SK-N-SH (cell line): ENCODE measurements around the gene UPK1A. TPM values are rescaled to one million over a fixed set of nuclear protein-coding genes. Genes with fewer than 3 reads are reported as not detected.
A peak's percentile ranks its signal among the peaks of the same experiment; 100 is the strongest.

Experiments used
- CTCF ChIA-PET: fragments of 300-600, 350-600 bp; formaldehyde crosslinking; extraction: SDS; loops from one replicate; lab custom pipeline; 2021; lab: Yijun Ruan, JAX
- POLR2A ChIA-PET: fragments of 350-600 bp; sonication (Branson Sonifier 250); formaldehyde crosslinking; extraction: SDS; loops from one replicate; lab custom pipeline; 2020; ENCODE audit warnings: antibody characterized with exemption, inconsistent platforms; lab: Yijun Ruan, JAX
- DNase-seq: peaks from one replicate; pipeline ENCODE4 v3.0.0; 2012
- H2AFZ ChIP-seq: fragments of 200-600 bp; sonication (generic); 2 replicates; pipeline ENCODE4 v1.8.1; 2016; ENCODE audit warnings: antibody characterized with exemption, mild to moderate bottlenecking, low read depth
- H3F3A ChIP-seq: fragments of 200-600 bp; sonication (generic); replicated peaks from 2 replicates; pipeline ENCODE3; 2016; ENCODE audit warnings: antibody characterized with exemption, mild to moderate bottlenecking; ENCODE audit not compliant: insufficient read depth
- H3K27ac ChIP-seq, 2 experiments: fragments of 200-500 bp in 1 of 2; fragments of 200-600 bp in 1 of 2; sonication (Bioruptor generic) in 1 of 2; sonication (generic), shearing (Covaris generic) in 1 of 2; 2 replicates each; pipeline versions ENCODE4 v1.5.1 to v1.6.1; 2014 to 2016; ENCODE audit warnings: low read depth in 2 of 2, inconsistent platforms in 1 of 2, low read length in 1 of 2, mild to moderate bottlenecking in 1 of 2, mixed read lengths in 1 of 2
- H3K27me3 ChIP-seq: fragments of 200-600 bp; sonication (generic), shearing (Covaris generic); 2 replicates; pipeline ENCODE4 v1.6.1; 2016; ENCODE audit warnings: mixed run types; ENCODE audit not compliant: insufficient read depth
- H3K36me3 ChIP-seq, 2 experiments: fragments of 200-500 bp in 1 of 2; fragments of 200-600 bp in 1 of 2; sonication (Bioruptor generic) in 1 of 2; sonication (generic) in 1 of 2; replicated peaks in 1 of 2; 2 replicates each; pipeline versions ENCODE3 to v1.5.1; 2014 to 2016; ENCODE audit warnings: low read length in 1 of 2, mild to moderate bottlenecking in 1 of 2; ENCODE audit not compliant: insufficient read depth in 2 of 2, control insufficient read depth in 1 of 2
- H3K4me1 ChIP-seq, 2 experiments: fragments of 200-500 bp in 1 of 2; fragments of 200-600 bp in 1 of 2; sonication (Bioruptor generic) in 1 of 2; sonication (generic), shearing (Covaris generic) in 1 of 2; 2 replicates each; pipeline versions ENCODE4 v1.5.1 to v1.6.1; 2014 to 2016; ENCODE audit warnings: low read depth in 1 of 2, low read length in 1 of 2, mixed run types in 1 of 2; ENCODE audit not compliant: insufficient read depth in 2 of 2, control insufficient read depth in 1 of 2
- H3K4me2 ChIP-seq: fragments of 200-600 bp; sonication (generic), shearing (Covaris generic); 2 replicates; pipeline ENCODE4 v1.6.1; 2017; ENCODE audit warnings: mixed run types
- H3K4me3 ChIP-seq, 2 experiments: fragments of 200-500 bp in 1 of 2; fragments of 200-600 bp in 1 of 2; sonication (Bioruptor generic) in 1 of 2; sonication (generic), shearing (Covaris generic) in 1 of 2; 2 replicates each; pipeline versions ENCODE4 v1.5.1 to v1.8.1; 2014 to 2016; ENCODE audit warnings: low read depth in 2 of 2, inconsistent platforms in 1 of 2, low read length in 1 of 2, mild to moderate bottlenecking in 1 of 2, mixed read lengths in 1 of 2, moderate library complexity in 1 of 2
- H3K79me2 ChIP-seq: fragments of 200-600 bp; sonication (generic); 2 replicates; pipeline ENCODE4 v1.8.1; 2017; ENCODE audit warnings: mild to moderate bottlenecking; ENCODE audit not compliant: insufficient read depth
- H3K9ac ChIP-seq: fragments of 200-600 bp; sonication (generic); 2 replicates; pipeline ENCODE4 v1.6.1; 2017; ENCODE audit warnings: mixed run types
- H3K9me2 ChIP-seq: fragments of 200-600 bp; sonication (generic); 2 replicates; pipeline ENCODE4 v1.6.1; 2017; ENCODE audit warnings: mixed run types
- H3K9me3 ChIP-seq: fragments of 200-600 bp; sonication (generic); 2 replicates; pipeline ENCODE4 v1.6.1; 2017; ENCODE audit warnings: mixed run types, mild to moderate bottlenecking, moderate library complexity
- H4K20me1 ChIP-seq: fragments of 200-600 bp; sonication (generic); 2 replicates; pipeline ENCODE4 v1.6.1; 2017; ENCODE audit warnings: mild to moderate bottlenecking, mixed run types; ENCODE audit not compliant: insufficient read depth
- CHD2 ChIP-seq: fragments of 150-350 bp; IDR thresholded peaks from 2 replicates; pipeline ENCODE4 v1.6.1; 2018; ENCODE audit warnings: low read length; ENCODE audit not compliant: partially characterized antibody
- ELF1 ChIP-seq: IDR thresholded peaks from 2 replicates; pipeline ENCODE4 v1.4.0; 2012
- POLR2AphosphoS5 ChIP-seq: IDR thresholded peaks from 2 replicates; pipeline ENCODE4 v1.6.1; 2012; ENCODE audit warnings: low read depth, low read length
- RCOR1 ChIP-seq: fragments of 150-350 bp; IDR thresholded peaks from 2 replicates; pipeline ENCODE4 v1.6.1; 2017; ENCODE audit warnings: antibody characterized with exemption, low read length
- SIN3A ChIP-seq: IDR thresholded peaks from 2 replicates; pipeline ENCODE4 v1.6.1; 2012; ENCODE audit warnings: low read depth, mild to moderate bottlenecking, low read length, moderate library complexity, borderline replicate concordance
- WGBS: methylation state at CpG from one replicate; pipeline ENCODE4 v1.1.6; 2017; ENCODE audit warnings: low lambda C conversion rate; 5-methylcytosine and 5-hydroxymethylcytosine counted together
- polyA plus RNA-seq, 3 experiments: library from polyadenylated mRNA; depleted of rRNA; stranded (reverse); fragments of >200 nt; gene quantifications; 2 replicates each; pipeline ENCODE4 v1.2.3, GENCODE V29; 2012
- TF ChIP-seq, protein P1 (sequence below): IDR thresholded peaks from 2 replicates; pipeline ENCODE4 v1.6.1; 2012; ENCODE audit warnings: mild to moderate bottlenecking, low read depth, low read length, moderate library complexity
- TF ChIP-seq, protein P2 (sequence below): fragments of 150-350 bp; IDR thresholded peaks from 2 replicates; pipeline ENCODE4 v1.6.1; 2017; ENCODE audit warnings: antibody characterized with exemption, low read length, low read depth, borderline replicate concordance

Gene UPK1A
- polyA plus RNA-seq, 1 of the 3 experiments (the other 2 are of a cell fraction): 0.16 TPM

GRCh38 chr19:35622750-35623149, 43.6 kb upstream of the UPK1A start:
- no peak overlapping the region for H3K27ac ChIP-seq
- DNase-seq: peak; percentile 7
- no peaks in the 10 kb centered on the region for H3K9me3 ChIP-seq
- H3K4me2 ChIP-seq: no peak overlapping the region
- TF ChIP-seq, protein P1, sequence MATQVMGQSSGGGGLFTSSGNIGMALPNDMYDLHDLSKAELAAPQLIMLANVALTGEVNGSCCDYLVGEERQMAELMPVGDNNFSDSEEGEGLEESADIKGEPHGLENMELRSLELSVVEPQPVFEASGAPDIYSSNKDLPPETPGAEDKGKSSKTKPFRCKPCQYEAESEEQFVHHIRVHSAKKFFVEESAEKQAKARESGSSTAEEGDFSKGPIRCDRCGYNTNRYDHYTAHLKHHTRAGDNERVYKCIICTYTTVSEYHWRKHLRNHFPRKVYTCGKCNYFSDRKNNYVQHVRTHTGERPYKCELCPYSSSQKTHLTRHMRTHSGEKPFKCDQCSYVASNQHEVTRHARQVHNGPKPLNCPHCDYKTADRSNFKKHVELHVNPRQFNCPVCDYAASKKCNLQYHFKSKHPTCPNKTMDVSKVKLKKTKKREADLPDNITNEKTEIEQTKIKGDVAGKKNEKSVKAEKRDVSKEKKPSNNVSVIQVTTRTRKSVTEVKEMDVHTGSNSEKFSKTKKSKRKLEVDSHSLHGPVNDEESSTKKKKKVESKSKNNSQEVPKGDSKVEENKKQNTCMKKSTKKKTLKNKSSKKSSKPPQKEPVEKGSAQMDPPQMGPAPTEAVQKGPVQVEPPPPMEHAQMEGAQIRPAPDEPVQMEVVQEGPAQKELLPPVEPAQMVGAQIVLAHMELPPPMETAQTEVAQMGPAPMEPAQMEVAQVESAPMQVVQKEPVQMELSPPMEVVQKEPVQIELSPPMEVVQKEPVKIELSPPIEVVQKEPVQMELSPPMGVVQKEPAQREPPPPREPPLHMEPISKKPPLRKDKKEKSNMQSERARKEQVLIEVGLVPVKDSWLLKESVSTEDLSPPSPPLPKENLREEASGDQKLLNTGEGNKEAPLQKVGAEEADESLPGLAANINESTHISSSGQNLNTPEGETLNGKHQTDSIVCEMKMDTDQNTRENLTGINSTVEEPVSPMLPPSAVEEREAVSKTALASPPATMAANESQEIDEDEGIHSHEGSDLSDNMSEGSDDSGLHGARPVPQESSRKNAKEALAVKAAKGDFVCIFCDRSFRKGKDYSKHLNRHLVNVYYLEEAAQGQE: no peak
- TF ChIP-seq CHD2 (no peak), SIN3A (no peak), POLR2AphosphoS5 (no peak), RCOR1 (no peak)
- H3K4me1 ChIP-seq: peaks cover 0 to 1% of the 10 kb centered on the region in 2 experiments; a peak in 1 of 4 replicates
- H3K36me3 ChIP-seq: peaks cover 0 to 3% of the 10 kb centered on the region in 2 experiments
- 95% methylated on average over 13 of the region's 13 CpGs for WGBS
- POLR2A ChIA-PET: no interaction called here
- no peak overlapping the region for H2AFZ ChIP-seq
- H4K20me1 ChIP-seq: no peaks in the 10 kb centered on the region
- H3K9ac ChIP-seq: no peak overlapping the region
- no peaks in the 10 kb centered on the region for H3K79me2 ChIP-seq
- CTCF ChIA-PET: no interaction called here
- H3K27me3 ChIP-seq: no peaks in the 10 kb centered on the region
- H3K9me2 ChIP-seq: no peaks in the 10 kb centered on the region
- no peak overlapping the region for H3K4me3 ChIP-seq
- peaks cover 4% of the 10 kb centered on the region for H3F3A ChIP-seq

DNA sequence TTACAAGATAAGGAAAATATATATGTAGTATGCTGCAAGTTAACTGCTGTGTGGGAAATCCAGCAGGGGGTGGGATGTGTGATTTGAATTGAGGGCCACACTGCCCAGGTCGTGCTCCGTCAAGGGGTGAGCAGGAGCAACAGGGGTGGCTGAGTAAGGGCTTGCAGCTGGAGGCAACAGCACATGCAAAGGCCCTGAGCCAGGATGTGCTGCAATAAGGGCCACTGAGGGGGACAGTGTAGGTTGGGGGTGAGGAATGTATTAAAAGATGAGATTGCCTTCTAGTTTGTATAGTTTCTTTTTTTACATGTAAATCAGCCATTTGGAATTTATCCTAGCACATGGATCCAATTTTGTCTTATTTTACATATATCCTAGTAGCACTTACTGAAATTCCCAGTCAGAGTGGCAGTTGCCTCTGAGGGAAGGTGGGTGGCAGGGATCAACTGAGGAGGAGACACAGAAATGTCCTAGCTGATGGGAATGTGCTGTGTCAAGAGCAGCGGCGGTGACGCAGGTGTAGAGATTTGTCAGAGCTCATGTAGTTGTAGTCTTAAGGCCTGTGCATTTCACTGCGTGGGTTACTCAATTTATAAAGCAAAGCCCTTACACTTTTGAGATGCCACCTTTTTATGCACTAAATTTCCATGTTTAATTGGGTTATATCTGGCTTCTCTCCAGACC, 42.8 kb upstream of the UPK1A start:
- ChIA-PET CTCF (no interaction called here), POLR2A (interaction anchor here (0.6 kb wide), 1 partner anchor 10 kb away, joined by 3 read pairs; no protein-coding TSS in a partner anchor)
- Histone ChIP-seq H2AFZ (no peak overlapping the region), H3K9me2 (no peaks in the 10 kb centered on the region), H4K20me1 (no peaks in the 10 kb centered on the region), H3K9me3 (no peaks in the 10 kb centered on the region), H3K4me2 (no peak overlapping the region), H3K79me2 (no peaks in the 10 kb centered on the region), H3F3A (peaks cover 9% of the 10 kb centered on the region), H3K4me1 (peaks cover 0 to 5% of the 10 kb centered on the region in 2 experiments; a peak in 1 of 4 replicates), H3K27me3 (no peaks in the 10 kb centered on the region), H3K27ac (no peak overlapping the region), H3K9ac (no peak overlapping the region), H3K36me3 (peaks cover 0 to 3% of the 10 kb centered on the region in 2 experiments), H3K4me3 (no peak overlapping the region)
- WGBS: 93% methylated on average over 6 of the region's 6 CpGs
- DNase-seq: no peak
- no peak for TF ChIP-seq ELF1
- TF ChIP-seq, protein P2, sequence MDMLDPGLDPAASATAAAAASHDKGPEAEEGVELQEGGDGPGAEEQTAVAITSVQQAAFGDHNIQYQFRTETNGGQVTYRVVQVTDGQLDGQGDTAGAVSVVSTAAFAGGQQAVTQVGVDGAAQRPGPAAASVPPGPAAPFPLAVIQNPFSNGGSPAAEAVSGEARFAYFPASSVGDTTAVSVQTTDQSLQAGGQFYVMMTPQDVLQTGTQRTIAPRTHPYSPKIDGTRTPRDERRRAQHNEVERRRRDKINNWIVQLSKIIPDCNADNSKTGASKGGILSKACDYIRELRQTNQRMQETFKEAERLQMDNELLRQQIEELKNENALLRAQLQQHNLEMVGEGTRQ: no peak
